ENCODE data around the gene KANK2. TPM values are rescaled to one million over a fixed set of nuclear protein-coding genes. Genes with fewer than 3 reads are reported as not detected.

The KANK2 gene
- total RNA-seq, 2 donors from 2014 or later, result 647 to 689 TPM

DNA sequence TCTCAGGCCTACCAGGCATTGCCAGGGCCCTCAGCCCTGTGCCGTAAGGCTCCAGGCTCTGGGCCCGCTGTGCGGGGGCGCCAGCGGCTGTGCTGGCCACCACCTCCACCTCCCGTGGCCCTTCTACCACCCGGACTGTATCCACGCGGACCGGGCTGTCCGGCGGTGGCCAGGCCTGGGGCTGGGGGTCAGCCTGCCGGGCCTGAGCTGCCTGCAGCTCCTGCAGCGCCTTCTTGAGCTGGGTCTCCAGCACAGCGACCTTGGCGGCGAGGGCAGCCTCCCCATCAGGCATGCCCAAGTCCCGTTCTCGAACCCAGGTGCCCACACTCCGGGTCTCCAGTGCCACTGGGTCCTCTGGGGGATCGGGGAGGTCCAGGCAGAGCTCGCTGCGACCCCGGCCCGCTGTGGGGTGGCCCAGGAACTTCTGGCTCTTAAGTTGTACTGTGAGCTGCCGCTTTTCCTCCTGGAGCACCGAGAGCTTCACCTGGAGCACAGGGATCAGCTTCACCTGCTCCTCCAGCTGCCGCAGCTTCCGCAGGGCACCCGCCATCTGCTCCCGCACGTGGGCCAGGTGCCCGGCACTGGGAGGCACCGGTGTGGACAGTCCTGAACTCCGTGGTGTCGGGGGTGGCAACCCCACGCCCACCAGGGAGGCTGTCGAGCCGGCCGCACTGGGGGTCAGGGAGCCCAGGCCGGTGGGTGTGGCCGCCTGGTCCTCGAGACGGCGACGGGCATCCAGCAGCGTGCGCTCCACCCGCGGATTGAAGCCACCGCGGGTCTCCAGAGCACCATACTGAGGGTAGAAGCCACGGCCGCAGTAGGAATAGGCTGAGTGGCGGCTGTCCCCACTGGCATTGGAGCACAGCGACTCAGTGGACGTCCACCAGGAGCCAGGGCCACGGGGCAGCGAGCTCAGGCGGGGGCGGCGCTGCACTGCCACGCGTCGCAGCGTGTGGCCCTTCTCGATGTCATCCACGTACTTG is 4.1 kb downstream of the KANK2 start:
- TF ChIP-seq, protein P1, sequence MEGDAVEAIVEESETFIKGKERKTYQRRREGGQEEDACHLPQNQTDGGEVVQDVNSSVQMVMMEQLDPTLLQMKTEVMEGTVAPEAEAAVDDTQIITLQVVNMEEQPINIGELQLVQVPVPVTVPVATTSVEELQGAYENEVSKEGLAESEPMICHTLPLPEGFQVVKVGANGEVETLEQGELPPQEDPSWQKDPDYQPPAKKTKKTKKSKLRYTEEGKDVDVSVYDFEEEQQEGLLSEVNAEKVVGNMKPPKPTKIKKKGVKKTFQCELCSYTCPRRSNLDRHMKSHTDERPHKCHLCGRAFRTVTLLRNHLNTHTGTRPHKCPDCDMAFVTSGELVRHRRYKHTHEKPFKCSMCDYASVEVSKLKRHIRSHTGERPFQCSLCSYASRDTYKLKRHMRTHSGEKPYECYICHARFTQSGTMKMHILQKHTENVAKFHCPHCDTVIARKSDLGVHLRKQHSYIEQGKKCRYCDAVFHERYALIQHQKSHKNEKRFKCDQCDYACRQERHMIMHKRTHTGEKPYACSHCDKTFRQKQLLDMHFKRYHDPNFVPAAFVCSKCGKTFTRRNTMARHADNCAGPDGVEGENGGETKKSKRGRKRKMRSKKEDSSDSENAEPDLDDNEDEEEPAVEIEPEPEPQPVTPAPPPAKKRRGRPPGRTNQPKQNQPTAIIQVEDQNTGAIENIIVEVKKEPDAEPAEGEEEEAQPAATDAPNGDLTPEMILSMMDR (IDR thresholded peaks at IDR 0.05), result no peak

DNA sequence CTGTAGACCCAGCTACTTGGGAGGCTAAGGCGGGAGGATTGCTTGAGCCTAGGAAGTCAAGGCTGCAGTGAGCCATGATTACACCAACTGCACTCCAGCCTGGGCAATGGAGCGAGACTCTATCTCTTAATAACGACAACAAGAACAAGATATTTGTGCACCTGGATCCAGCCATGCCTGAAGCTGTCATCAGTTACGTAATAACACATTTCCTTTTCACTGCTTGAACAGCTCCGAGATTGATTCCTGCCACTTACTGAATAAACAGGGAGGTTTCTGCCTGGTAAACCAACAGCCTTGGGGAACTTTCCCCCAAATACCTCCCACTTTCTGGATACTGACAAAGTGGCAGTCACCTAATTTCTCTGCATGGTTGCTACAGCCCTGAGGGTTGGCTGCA is 5.4 kb downstream of the KANK2 start:
- Histone ChIP-seq H3K36me3 (peaks cover 28% of the 10 kb centered on the region), H3K27ac (peak overlapping the region; percentile 89 to 95), H3K4me3 (no peak overlapping the region), H3K9me3 (no peaks in the 10 kb centered on the region), H3K4me1 (ENCODE audit: control insufficient read depth in 1 of 2, low read depth in 2 of 2) (peaks cover 51 to 86% of the 10 kb centered on the region in 2 donors), H3K27me3 (replicated peaks; ENCODE audit: insufficient read depth) (no peaks in the 10 kb centered on the region)
- TF ChIP-seq, protein P1 (IDR thresholded peaks at IDR 0.05), result no peak
- DNase-seq (ENCODE audit: low spot score) (no peak), ATAC-seq (ENCODE audit: insufficient number of reproducible peaks, low FRiP score, low read depth) (no peak)

More for the DNA sequence above, 4.1 kb downstream of the KANK2 start:
- H3K27ac ChIP-seq, result peak overlapping the region; percentile 95 to 99
- no peaks in the 10 kb centered on the region for H3K27me3 ChIP-seq (replicated peaks; ENCODE audit: insufficient read depth)
- no peak for DNase-seq (ENCODE audit: low spot score)
- ATAC-seq (ENCODE audit: insufficient number of reproducible peaks, low FRiP score, low read depth), result no peak
- H3K36me3 ChIP-seq, result peaks cover 22% of the 10 kb centered on the region
- peak overlapping the region; percentile 99 for H3K4me3 ChIP-seq
- H3K9me3 ChIP-seq, result no peaks in the 10 kb centered on the region
- peaks cover 47 to 78% of the 10 kb centered on the region in 2 donors for H3K4me1 ChIP-seq (ENCODE audit: control insufficient read depth in 1 of 2, low read depth in 2 of 2)

DNA sequence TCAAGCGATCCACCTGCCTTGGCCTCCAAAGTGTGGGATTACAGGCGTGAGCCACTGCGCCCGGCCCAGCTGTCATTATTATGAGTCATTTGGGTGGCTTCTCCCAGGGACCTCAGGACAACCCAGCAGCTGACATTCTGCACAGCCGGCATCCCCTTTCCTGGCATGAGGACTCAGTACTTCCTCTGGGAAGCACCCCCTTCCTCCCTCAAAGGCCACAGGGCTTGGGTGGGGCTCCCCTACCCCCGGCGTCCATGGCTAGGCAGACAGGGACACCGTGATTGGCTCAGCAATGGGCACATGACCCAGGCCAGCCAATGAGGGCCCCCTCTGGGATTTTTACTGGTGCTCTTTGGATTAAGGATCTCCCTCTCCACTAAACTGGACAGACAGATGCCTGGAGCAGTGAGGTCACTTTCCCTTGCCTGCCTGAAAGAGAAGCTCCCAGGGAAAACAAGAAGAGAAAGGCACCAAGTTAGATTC is 6.0 kb downstream of the KANK2 start:
- H3K9me3 ChIP-seq, result no peaks in the 10 kb centered on the region
- DNase-seq (ENCODE audit: low spot score) (peak; percentile 65), ATAC-seq (ENCODE audit: insufficient number of reproducible peaks, low FRiP score, low read depth) (peak; percentile 48)
- peaks cover 55 to 92% of the 10 kb centered on the region in 2 donors for H3K4me1 ChIP-seq (ENCODE audit: control insufficient read depth in 1 of 2, low read depth in 2 of 2)
- H3K27me3 ChIP-seq (replicated peaks; ENCODE audit: insufficient read depth), result no peaks in the 10 kb centered on the region
- TF ChIP-seq, protein P1 (IDR thresholded peaks at IDR 0.05), result no peak
- H3K27ac ChIP-seq, result peak overlapping the region; percentile 89 to 95
- peak overlapping the region; percentile 4 for H3K4me3 ChIP-seq
- peaks cover 28% of the 10 kb centered on the region for H3K36me3 ChIP-seq

DNA sequence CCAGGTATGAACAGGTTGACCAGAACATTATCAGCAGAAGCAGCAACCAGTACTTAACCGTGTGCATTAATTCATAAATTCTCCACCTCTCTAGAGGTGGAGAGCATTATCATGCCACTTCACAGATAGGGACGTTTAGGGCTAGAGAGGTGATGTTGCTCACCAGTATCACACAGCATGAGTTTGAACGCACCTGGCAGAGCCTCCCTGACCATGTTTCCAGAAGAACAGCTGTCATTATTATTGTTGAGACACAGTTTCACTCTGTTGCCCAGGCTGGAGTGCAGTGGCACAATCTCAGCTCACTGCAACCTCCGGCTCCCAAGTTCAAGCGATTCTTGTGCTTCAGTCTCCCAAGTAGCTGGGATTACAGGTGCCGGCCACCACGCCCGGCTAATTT is 6.8 kb downstream of the KANK2 start:
- Histone ChIP-seq H3K4me3 (peak overlapping the region; percentile 4), H3K27ac (peak overlapping the region; percentile 89 to 95), H3K4me1 (ENCODE audit: control insufficient read depth in 1 of 2, low read depth in 2 of 2) (peaks cover 59 to 98% of the 10 kb centered on the region in 2 donors), H3K27me3 (replicated peaks; ENCODE audit: insufficient read depth) (no peaks in the 10 kb centered on the region), H3K36me3 (peaks cover 28% of the 10 kb centered on the region), H3K9me3 (no peaks in the 10 kb centered on the region)
- TF ChIP-seq, protein P1 (IDR thresholded peaks at IDR 0.05), result no peak
- ATAC-seq (ENCODE audit: insufficient number of reproducible peaks, low FRiP score, low read depth) (no peak), DNase-seq (ENCODE audit: low spot score) (no peak)

DNA sequence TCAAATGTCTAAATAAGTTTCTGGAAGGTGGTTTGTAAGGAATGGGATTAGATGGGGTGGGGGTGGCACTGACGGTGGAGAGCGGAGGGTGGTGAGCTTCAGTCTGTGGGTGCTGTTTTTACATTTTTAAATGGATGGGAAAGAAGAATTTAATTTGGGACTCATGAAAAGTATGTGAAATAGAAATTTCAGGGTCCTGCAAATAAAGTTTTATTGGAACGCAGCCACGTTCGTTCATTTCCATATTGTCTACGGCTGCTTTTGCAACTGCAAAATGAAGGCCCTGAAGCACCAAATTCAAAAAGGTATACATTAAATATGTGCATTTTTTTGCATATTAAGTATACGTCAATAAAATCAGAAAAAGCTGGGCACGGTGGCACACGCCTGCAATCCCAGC is 9.9 kb downstream of the KANK2 start:
- H3K27me3 ChIP-seq (replicated peaks; ENCODE audit: insufficient read depth), result no peaks in the 10 kb centered on the region
- peaks cover 10% of the 10 kb centered on the region for H3K36me3 ChIP-seq
- H3K4me1 ChIP-seq (ENCODE audit: control insufficient read depth in 1 of 2, low read depth in 2 of 2), result peaks cover 55 to 98% of the 10 kb centered on the region in 2 donors
- ATAC-seq (ENCODE audit: insufficient number of reproducible peaks, low FRiP score, low read depth) (no peak), DNase-seq (ENCODE audit: low spot score) (no peak)
- TF ChIP-seq, protein P1 (IDR thresholded peaks at IDR 0.05), result no peak
- peak overlapping the region; percentile 76 to 89 for H3K27ac ChIP-seq
- H3K4me3 ChIP-seq, result no peak overlapping the region
- no peaks in the 10 kb centered on the region for H3K9me3 ChIP-seq

All from thoracic aorta (tissue), 2 donors.